ENCODE measurements around the gene PELI2.

The PELI2 gene

GRCh38 chr14:56182410-56182809 lies 64.2 kb downstream of the PELI2 start:
- DNase-seq = no peak
- Histone ChIP-seq H4K20me1 (ENCODE audit: insufficient read depth, low read length) (no peaks in the 10 kb centered on the region), H3K79me2 (ENCODE audit: low read length) (no peaks in the 10 kb centered on the region), H2AFZ (ENCODE audit: low read length) (no peak overlapping the region), H3K27me3 (replicated peaks; ENCODE audit: insufficient read depth, low read length) (no peaks in the 10 kb centered on the region), H3F3A (ENCODE audit: insufficient read depth, low read length) (no peaks in the 10 kb centered on the region), H3K9me3 (replicated peaks; ENCODE audit: insufficient read depth, low read length) (no peaks in the 10 kb centered on the region), H3K9ac (ENCODE audit: low read length) (no peak overlapping the region), H3K4me1 (ENCODE audit: low read length) (no peaks in the 10 kb centered on the region), H3K4me2 (ENCODE audit: low read depth, low read length) (no peak overlapping the region), H3K4me3 (ENCODE audit: low read length) (no peak overlapping the region), H3K36me3 (replicated peaks; ENCODE audit: insufficient read depth, low read length) (no peaks in the 10 kb centered on the region), H3K9me2 (replicated peaks; ENCODE audit: insufficient read depth, low read length) (no peaks in the 10 kb centered on the region), H3K27ac (ENCODE audit: low read length) (no peak overlapping the region)
- TF ChIP-seq EZH2phosphoT487 (IDR thresholded peaks at IDR 0.05; ENCODE audit: low read length) (no peak), CTCF (IDR thresholded peaks at IDR 0.05; ENCODE audit: low read length) (no peak), EZH2 (optimal IDR thresholded peaks at IDR 0.05; ENCODE audit: low read depth, low read length) (no peak)

GRCh38 chr14:56183631-56184157 lies 65.5 kb downstream of the PELI2 start:
- Histone ChIP-seq H3K4me3 (ENCODE audit: low read length) (no peak overlapping the region), H3K36me3 (replicated peaks; ENCODE audit: insufficient read depth, low read length) (no peaks in the 10 kb centered on the region), H3K4me1 (ENCODE audit: low read length) (no peaks in the 10 kb centered on the region), H3F3A (ENCODE audit: insufficient read depth, low read length) (no peaks in the 10 kb centered on the region), H4K20me1 (ENCODE audit: insufficient read depth, low read length) (no peaks in the 10 kb centered on the region), H3K27ac (ENCODE audit: low read length) (no peak overlapping the region), H3K9me3 (replicated peaks; ENCODE audit: insufficient read depth, low read length) (no peaks in the 10 kb centered on the region), H3K27me3 (replicated peaks; ENCODE audit: insufficient read depth, low read length) (no peaks in the 10 kb centered on the region), H3K9ac (ENCODE audit: low read length) (no peak overlapping the region), H3K79me2 (ENCODE audit: low read length) (no peaks in the 10 kb centered on the region), H3K9me2 (replicated peaks; ENCODE audit: insufficient read depth, low read length) (no peaks in the 10 kb centered on the region), H2AFZ (ENCODE audit: low read length) (no peak overlapping the region), H3K4me2 (ENCODE audit: low read depth, low read length) (no peak overlapping the region)
- DNase-seq = no peak
- TF ChIP-seq EZH2phosphoT487 (IDR thresholded peaks at IDR 0.05; ENCODE audit: low read length) = no peak
- TF ChIP-seq EZH2 (optimal IDR thresholded peaks at IDR 0.05; ENCODE audit: low read depth, low read length) = no peak
- no peak for TF ChIP-seq CTCF (IDR thresholded peaks at IDR 0.05; ENCODE audit: low read length)

GRCh38 chr14:56185992-56186391 lies 67.8 kb downstream of the PELI2 start:
- no peak for TF ChIP-seq CTCF (IDR thresholded peaks at IDR 0.05; ENCODE audit: low read length)
- no peak for TF ChIP-seq EZH2 (optimal IDR thresholded peaks at IDR 0.05; ENCODE audit: low read depth, low read length)
- TF ChIP-seq EZH2phosphoT487 (IDR thresholded peaks at IDR 0.05; ENCODE audit: low read length) = no peak
- Histone ChIP-seq H4K20me1 (ENCODE audit: insufficient read depth, low read length) (no peaks in the 10 kb centered on the region), H3K4me2 (ENCODE audit: low read depth, low read length) (no peak overlapping the region), H3K9me3 (replicated peaks; ENCODE audit: insufficient read depth, low read length) (no peaks in the 10 kb centered on the region), H3K36me3 (replicated peaks; ENCODE audit: insufficient read depth, low read length) (no peaks in the 10 kb centered on the region), H3K27me3 (replicated peaks; ENCODE audit: insufficient read depth, low read length) (no peaks in the 10 kb centered on the region), H3K9ac (ENCODE audit: low read length) (no peak overlapping the region), H3K9me2 (replicated peaks; ENCODE audit: insufficient read depth, low read length) (no peaks in the 10 kb centered on the region), H3K4me3 (ENCODE audit: low read length) (no peak overlapping the region), H3K27ac (ENCODE audit: low read length) (no peak overlapping the region), H2AFZ (ENCODE audit: low read length) (no peak overlapping the region), H3K79me2 (ENCODE audit: low read length) (no peaks in the 10 kb centered on the region), H3K4me1 (ENCODE audit: low read length) (no peaks in the 10 kb centered on the region), H3F3A (ENCODE audit: insufficient read depth, low read length) (no peaks in the 10 kb centered on the region)
- DNase-seq = no peak
